SK-N-SH treated with all-trans-retinoic acid at 6 μM for 48 hours (cell line): ENCODE results near the gene HTR4.

Source experiments
- ATAC-seq: fragments of 200-7000 bp; cut with Tn5 transposase; 3 replicates; pipeline ENCODE4 v1.9.1; 2020; ENCODE audit warnings: mild to moderate bottlenecking, moderate library complexity
- ARNTL ChIP-seq: fragments of 450-650 bp; formaldehyde crosslinking; IDR thresholded peaks from 2 replicates; pipeline ENCODE4 v1.5.0; 2020; ENCODE audit warnings: low read depth, mild to moderate bottlenecking, moderate library complexity, borderline replicate concordance
- BACH2 ChIP-seq: fragments of 250-450 bp; sonication (Bioruptor Pico); IDR thresholded peaks from 2 replicates; pipeline ENCODE4 v1.9.0; 2021; ENCODE audit warnings: mild to moderate bottlenecking, borderline replicate concordance
- CSDC2 ChIP-seq: fragments of 250-450 bp; sonication (Bioruptor Pico); IDR thresholded peaks from 2 replicates; pipeline ENCODE4 v1.5.0; 2020; ENCODE audit warnings: mild to moderate bottlenecking, moderate library complexity
- ESRRG ChIP-seq: fragments of 250-450 bp; sonication (Bioruptor Pico); IDR thresholded peaks from 2 replicates; pipeline ENCODE4 v1.6.1; 2021; ENCODE audit warnings: mild to moderate bottlenecking
- GLIS3 ChIP-seq: fragments of 250-450 bp; sonication (Bioruptor Pico); IDR thresholded peaks from 2 replicates; pipeline ENCODE4 v1.5.0; 2020; ENCODE audit warnings: mild to moderate bottlenecking, moderate library complexity
- ISL1 ChIP-seq: fragments of 250-450 bp; sonication (Bioruptor Pico); IDR thresholded peaks from 2 replicates; pipeline ENCODE4 v2.1.2; 2022; ENCODE audit warnings: mild to moderate bottlenecking, moderate library complexity
- OSR1 ChIP-seq: fragments of 250-450 bp; sonication (Bioruptor Pico); IDR thresholded peaks from 2 replicates; pipeline ENCODE4 v1.8.0; 2022; ENCODE audit warnings: moderate library complexity, mild to moderate bottlenecking, inconsistent platforms
- RARB ChIP-seq: fragments of 250-450 bp; sonication (Bioruptor Pico); IDR thresholded peaks from 2 replicates; pipeline ENCODE4 v1.8.0; 2021; ENCODE audit warnings: mild to moderate bottlenecking, moderate library complexity
- TCF4 ChIP-seq: fragments of 250-450 bp; sonication (Bioruptor Pico); IDR thresholded peaks from 2 replicates; pipeline ENCODE4 v1.8.0; 2021; ENCODE audit warnings: mild to moderate bottlenecking, moderate library complexity, borderline replicate concordance
- TOX ChIP-seq: fragments of 250-450 bp; sonication (Bioruptor Pico); IDR thresholded peaks from 2 replicates; pipeline ENCODE4 v1.8.0; 2021; ENCODE audit warnings: mild to moderate bottlenecking, moderate library complexity, borderline replicate concordance
- TSHZ2 ChIP-seq: fragments of 250-450 bp; sonication (Bioruptor Pico); IDR thresholded peaks from 2 replicates; pipeline ENCODE4 v1.5.0; 2020; ENCODE audit warnings: mild to moderate bottlenecking, moderate library complexity
- ZC3H10 ChIP-seq: fragments of 250-450 bp; sonication (Bioruptor Pico); IDR thresholded peaks from 2 replicates; pipeline ENCODE4 v1.5.1; 2021; ENCODE audit warnings: mild to moderate bottlenecking, moderate library complexity
- ZFP3 ChIP-seq: fragments of 250-450 bp; sonication (Bioruptor Pico); IDR thresholded peaks from 2 replicates; pipeline ENCODE4 v1.5.0; 2020; ENCODE audit warnings: mild to moderate bottlenecking, moderate library complexity
- ZFP30 ChIP-seq: fragments of 450-650 bp; formaldehyde crosslinking; IDR thresholded peaks from 2 replicates; pipeline ENCODE4 v1.5.0; 2022; ENCODE audit warnings: mild to moderate bottlenecking, moderate library complexity
- ZNF565 ChIP-seq: fragments of 450-650 bp; formaldehyde crosslinking; conservative IDR thresholded peaks from 2 replicates; pipeline ENCODE4 v1.5.0; 2020; ENCODE audit warnings: low read depth, mild to moderate bottlenecking, moderate library complexity
- ZNF70 ChIP-seq: fragments of 450-650 bp; formaldehyde crosslinking; IDR thresholded peaks from 2 replicates; pipeline ENCODE4 v1.5.0; 2020; ENCODE audit warnings: mild to moderate bottlenecking, moderate library complexity
- ZNF8 ChIP-seq: fragments of 450-650 bp; formaldehyde crosslinking; IDR thresholded peaks from 2 replicates; pipeline ENCODE4 v1.5.0; 2020; ENCODE audit warnings: mild to moderate bottlenecking, moderate library complexity
- TF ChIP-seq, protein P1 (sequence below): fragments of 250-450 bp; sonication (Bioruptor Pico); IDR thresholded peaks from 2 replicates; pipeline ENCODE4 v1.5.1; 2020; ENCODE audit warnings: low read depth, mild to moderate bottlenecking, moderate library complexity
- TF ChIP-seq, protein P2 (sequence below): fragments of 250-450 bp; sonication (Bioruptor Pico); IDR thresholded peaks from 2 replicates; pipeline ENCODE4 v1.8.0; 2021; ENCODE audit warnings: low read depth, mild to moderate bottlenecking, moderate library complexity, borderline replicate concordance
- TF ChIP-seq, protein P3 (sequence below): fragments of 250-450 bp; sonication (Bioruptor Pico); IDR thresholded peaks from 2 replicates; pipeline ENCODE4 v1.5.1; 2021; ENCODE audit warnings: mild to moderate bottlenecking, moderate library complexity

Gene HTR4

DNA sequence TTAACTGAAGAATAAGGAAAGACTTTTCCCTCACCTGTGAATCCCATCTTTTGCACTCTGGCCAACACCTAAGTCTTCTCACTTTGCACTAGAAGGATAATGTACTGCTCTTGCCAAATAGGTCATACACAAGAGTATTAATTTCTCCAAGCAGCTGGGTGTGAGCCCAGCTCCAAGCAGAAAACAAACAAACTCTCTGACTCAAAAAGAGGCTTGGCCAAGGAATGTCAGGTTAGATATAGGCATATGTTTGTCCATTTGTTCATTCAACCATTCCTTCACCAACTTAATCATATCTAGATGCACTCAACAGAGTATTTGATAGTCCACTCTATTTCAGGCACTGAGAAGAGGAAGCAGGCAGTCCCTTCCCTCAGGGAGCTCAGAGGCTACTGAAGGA is 84.4 kb downstream of the HTR4 start (continued):
- TF ChIP-seq ZFP30 (no peak), OSR1 (CRISPR knock-in tag) (no peak)

DNA sequence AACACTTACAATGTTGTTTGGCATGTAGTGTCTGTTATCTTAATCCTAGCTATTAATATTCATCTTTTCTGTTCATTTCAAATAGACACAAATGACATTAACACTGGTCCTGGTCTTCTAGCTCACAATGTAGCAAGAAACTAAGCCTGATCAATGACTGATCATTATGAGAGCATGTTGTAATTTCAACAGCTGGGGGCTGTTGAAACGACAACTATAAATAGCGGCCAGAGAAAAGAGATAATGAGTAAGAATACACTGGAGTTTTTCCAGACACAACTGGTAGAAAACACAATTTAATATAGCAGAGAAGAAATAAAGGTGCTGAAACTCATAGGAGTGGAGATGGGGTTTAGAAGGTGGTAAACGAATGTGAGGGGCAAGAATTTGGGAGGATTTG is 89.2 kb downstream of the HTR4 start:
- ATAC-seq = no peak
- TF ChIP-seq ZFP30 (no peak), TOX (CRISPR knock-in tag) (no peak), ZC3H10 (no peak), ISL1 (CRISPR knock-in tag) (no peak), BACH2 (no peak), RARB (no peak), ZNF8 (CRISPR knock-in tag) (no peak), ESRRG (CRISPR knock-in tag) (no peak), TCF4 (CRISPR knock-in tag) (no peak), ZFP3 (no peak), ZNF565 (CRISPR knock-in tag) (no peak), ZNF70 (CRISPR knock-in tag) (no peak), CSDC2 (CRISPR knock-in tag) (no peak), OSR1 (CRISPR knock-in tag) (no peak), GLIS3 (CRISPR knock-in tag) (no peak)
- TF ChIP-seq, protein P1, sequence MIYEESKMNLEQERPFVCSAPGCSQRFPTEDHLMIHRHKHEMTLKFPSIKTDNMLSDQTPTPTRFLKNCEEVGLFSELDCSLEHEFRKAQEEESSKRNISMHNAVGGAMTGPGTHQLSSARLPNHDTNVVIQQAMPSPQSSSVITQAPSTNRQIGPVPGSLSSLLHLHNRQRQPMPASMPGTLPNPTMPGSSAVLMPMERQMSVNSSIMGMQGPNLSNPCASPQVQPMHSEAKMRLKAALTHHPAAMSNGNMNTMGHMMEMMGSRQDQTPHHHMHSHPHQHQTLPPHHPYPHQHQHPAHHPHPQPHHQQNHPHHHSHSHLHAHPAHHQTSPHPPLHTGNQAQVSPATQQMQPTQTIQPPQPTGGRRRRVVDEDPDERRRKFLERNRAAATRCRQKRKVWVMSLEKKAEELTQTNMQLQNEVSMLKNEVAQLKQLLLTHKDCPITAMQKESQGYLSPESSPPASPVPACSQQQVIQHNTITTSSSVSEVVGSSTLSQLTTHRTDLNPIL (CRISPR knock-in tag) = no peak
- TF ChIP-seq, protein P2, sequence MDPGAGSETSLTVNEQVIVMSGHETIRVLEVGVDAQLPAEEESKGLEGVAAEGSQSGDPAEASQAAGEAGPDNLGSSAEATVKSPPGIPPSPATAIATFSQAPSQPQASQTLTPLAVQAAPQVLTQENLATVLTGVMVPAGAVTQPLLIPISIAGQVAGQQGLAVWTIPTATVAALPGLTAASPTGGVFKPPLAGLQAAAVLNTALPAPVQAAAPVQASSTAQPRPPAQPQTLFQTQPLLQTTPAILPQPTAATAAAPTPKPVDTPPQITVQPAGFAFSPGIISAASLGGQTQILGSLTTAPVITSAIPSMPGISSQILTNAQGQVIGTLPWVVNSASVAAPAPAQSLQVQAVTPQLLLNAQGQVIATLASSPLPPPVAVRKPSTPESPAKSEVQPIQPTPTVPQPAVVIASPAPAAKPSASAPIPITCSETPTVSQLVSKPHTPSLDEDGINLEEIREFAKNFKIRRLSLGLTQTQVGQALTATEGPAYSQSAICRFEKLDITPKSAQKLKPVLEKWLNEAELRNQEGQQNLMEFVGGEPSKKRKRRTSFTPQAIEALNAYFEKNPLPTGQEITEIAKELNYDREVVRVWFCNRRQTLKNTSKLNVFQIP (CRISPR knock-in tag) = no peak
- TF ChIP-seq, protein P3, sequence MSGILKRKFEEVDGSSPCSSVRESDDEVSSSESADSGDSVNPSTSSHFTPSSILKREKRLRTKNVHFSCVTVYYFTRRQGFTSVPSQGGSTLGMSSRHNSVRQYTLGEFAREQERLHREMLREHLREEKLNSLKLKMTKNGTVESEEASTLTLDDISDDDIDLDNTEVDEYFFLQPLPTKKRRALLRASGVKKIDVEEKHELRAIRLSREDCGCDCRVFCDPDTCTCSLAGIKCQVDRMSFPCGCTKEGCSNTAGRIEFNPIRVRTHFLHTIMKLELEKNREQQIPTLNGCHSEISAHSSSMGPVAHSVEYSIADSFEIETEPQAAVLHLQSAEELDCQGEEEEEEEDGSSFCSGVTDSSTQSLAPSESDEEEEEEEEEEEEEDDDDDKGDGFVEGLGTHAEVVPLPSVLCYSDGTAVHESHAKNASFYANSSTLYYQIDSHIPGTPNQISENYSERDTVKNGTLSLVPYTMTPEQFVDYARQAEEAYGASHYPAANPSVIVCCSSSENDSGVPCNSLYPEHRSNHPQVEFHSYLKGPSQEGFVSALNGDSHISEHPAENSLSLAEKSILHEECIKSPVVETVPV (CRISPR knock-in tag) = no peak

- ATAC-seq = no peak
- TF ChIP-seq ZNF8 (CRISPR knock-in tag) (no peak), OSR1 (CRISPR knock-in tag) (no peak), ZNF565 (CRISPR knock-in tag) (no peak), BACH2 (no peak), CSDC2 (CRISPR knock-in tag) (no peak), ZFP3 (no peak), ZC3H10 (no peak), GLIS3 (CRISPR knock-in tag) (no peak), ZFP30 (no peak), RARB (no peak), ESRRG (CRISPR knock-in tag) (no peak), ZNF70 (CRISPR knock-in tag) (no peak), TOX (CRISPR knock-in tag) (no peak)
- TF ChIP-seq, protein P3 (CRISPR knock-in tag) = no peak
- TF ChIP-seq, protein P2 (CRISPR knock-in tag) = no peak
Measured at GRCh38 chr5:148563021-148563420, 91.3 kb downstream of the HTR4 start.

GRCh38 chr5:148561801-148562311 is 92.5 kb downstream of the HTR4 start:
- TF ChIP-seq ARNTL (CRISPR knock-in tag) (no peak), BACH2 (no peak), ZNF8 (CRISPR knock-in tag) (no peak), ZNF565 (CRISPR knock-in tag) (no peak), TSHZ2 (CRISPR knock-in tag) (no peak), ESRRG (CRISPR knock-in tag) (no peak), CSDC2 (CRISPR knock-in tag) (no peak)
- TF ChIP-seq, protein P3 (CRISPR knock-in tag) = no peak
- ATAC-seq = no peak
